ENCODE results near the gene ASPSCR1.

ASPSCR1 gene

GRCh38 chr17:81983011-81983638 lies 5.7 kb downstream of the ASPSCR1 start:
- DNase-seq (ENCODE audit: low spot score) = no peak

- no peak for DNase-seq (ENCODE audit: low spot score)
These were observed 6.4 kb downstream of the ASPSCR1 start for GRCh38 chr17:81983639-81984373.

- no peak for DNase-seq (ENCODE audit: low spot score)
These were observed 7.5 kb downstream of the ASPSCR1 start for GRCh38 chr17:81984773-81985410.

- DNase-seq (ENCODE audit: low spot score) = no peak
These were observed 9.2 kb downstream of the ASPSCR1 start for GRCh38 chr17:81986606-81987005.

GRCh38 chr17:81987161-81987770 lies 9.8 kb downstream of the ASPSCR1 start:
- no peak for DNase-seq (ENCODE audit: low spot score)

GRCh38 chr17:81990836-81991683 lies 13.6 kb downstream of the ASPSCR1 start:
- DNase-seq (ENCODE audit: low spot score) = no peak

GRCh38 chr17:81991684-81992305 lies 14.4 kb downstream of the ASPSCR1 start:
- peak; percentile 86 for DNase-seq (ENCODE audit: low spot score)

- DNase-seq (ENCODE audit: low spot score) = no peak
These were observed 15.1 kb downstream of the ASPSCR1 start for GRCh38 chr17:81992306-81993102.

GRCh38 chr17:81993729-81994592 lies 16.5 kb downstream of the ASPSCR1 start:
- DNase-seq (ENCODE audit: low spot score) = no peak

- no peak for DNase-seq (ENCODE audit: low spot score)
These were observed 17.4 kb downstream of the ASPSCR1 start for GRCh38 chr17:81994593-81995462.

- DNase-seq (ENCODE audit: low spot score) = no peak
These were observed 18.2 kb downstream of the ASPSCR1 start for GRCh38 chr17:81995463-81996231.

GRCh38 chr17:81996232-81996756 lies 18.9 kb downstream of the ASPSCR1 start:
- DNase-seq (ENCODE audit: low spot score) = no peak

GRCh38 chr17:81996757-81997441 lies 19.5 kb downstream of the ASPSCR1 start:
- DNase-seq (ENCODE audit: low spot score) = no peak

GRCh38 chr17:81998212-81998611 lies 20.8 kb downstream of the ASPSCR1 start:
- DNase-seq (ENCODE audit: low spot score) = no peak

- no peak for DNase-seq (ENCODE audit: low spot score)
These were observed 21.4 kb downstream of the ASPSCR1 start for GRCh38 chr17:81998691-81999438.

- no peak for DNase-seq (ENCODE audit: low spot score)
These were observed 22.2 kb downstream of the ASPSCR1 start for GRCh38 chr17:81999587-81999975.
